Measurements from ENCODE around the gene PCSK7.

GRCh38 chr11:117183724-117184349, 48.0 kb downstream of the PCSK7 start:
- TF ChIP-seq BHLHE40 (IDR thresholded peaks at IDR 0.05; ENCODE audit: low read depth, low read length) (no peak), CTCF (conservative IDR thresholded peaks at IDR 0.05; ENCODE audit: low read depth, low read length) (no peak), RFX5 (IDR thresholded peaks at IDR 0.05; ENCODE audit: low read depth, low read length) (no peak), MXI1 (IDR thresholded peaks at IDR 0.05; ENCODE audit: borderline replicate concordance, low read depth, low read length) (no peak), POLR2A (IDR thresholded peaks at IDR 0.05; ENCODE audit: low read depth, low read length) (no peak), SMC3 (IDR thresholded peaks at IDR 0.05; ENCODE audit: low read depth, low read length) (no peak), RCOR1 (IDR thresholded peaks at IDR 0.05; ENCODE audit: insufficient replicate concordance, low read length) (no peak), USF2 (IDR thresholded peaks at IDR 0.05; ENCODE audit: low read depth, low read length) (no peak), FOS (IDR thresholded peaks at IDR 0.05; ENCODE audit: low read depth, low read length) (no peak), RAD21 (IDR thresholded peaks at IDR 0.05; ENCODE audit: low read length) (no peak), CEBPB (IDR thresholded peaks at IDR 0.05; ENCODE audit: low read depth, low read length) (no peak)
